Measurements from ENCODE around the gene NECTIN4.
"Not testable (repeated sequence)": the region's sequence is repeated elsewhere in the genome, so short reads cannot be mapped to it uniquely, and the experiment has no call there.

NECTIN4 gene

DNA sequence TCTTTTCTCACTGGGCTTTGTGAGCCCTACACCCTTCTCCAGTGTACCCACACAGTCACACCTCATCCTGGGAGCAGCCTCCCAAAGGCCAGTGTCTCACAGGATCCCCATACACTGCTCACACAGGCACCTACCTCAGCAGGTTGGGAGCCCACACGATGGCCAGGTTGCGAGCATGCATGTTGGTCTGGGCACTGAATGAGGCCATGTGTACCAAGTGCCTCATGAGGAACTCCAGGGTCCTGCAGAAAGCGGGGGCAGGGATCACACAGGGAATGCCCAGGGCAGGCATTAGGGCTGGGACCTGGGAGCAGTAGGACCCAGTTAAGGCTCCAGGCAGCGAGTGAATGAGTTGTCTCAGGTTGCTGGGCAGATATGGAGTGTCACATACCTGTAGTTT lies 35.1 kb downstream of the NECTIN4 start:
- no peak for DNase-seq (ENCODE audit: low read depth)

DNA sequence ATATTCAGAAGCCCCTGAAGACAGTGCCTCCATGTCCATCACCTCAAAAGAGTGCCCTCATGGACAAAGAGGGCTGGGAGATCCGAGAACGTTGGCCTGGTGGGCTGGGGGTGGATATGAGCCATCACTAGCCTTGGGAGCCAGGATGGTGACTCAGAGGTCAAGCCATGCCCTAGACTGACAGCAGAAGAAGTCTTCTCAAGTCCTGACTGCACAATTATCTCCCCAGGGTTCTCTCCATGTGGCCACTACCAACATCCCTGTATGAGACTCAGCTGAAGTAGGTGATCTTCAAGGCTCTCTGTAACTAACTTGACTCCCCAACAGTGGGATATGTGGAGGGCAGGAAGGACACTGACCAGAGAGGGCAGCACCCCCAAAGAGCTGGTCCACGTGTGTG lies 36.5 kb downstream of the NECTIN4 start:
- no peak for DNase-seq (ENCODE audit: low read depth)

DNA sequence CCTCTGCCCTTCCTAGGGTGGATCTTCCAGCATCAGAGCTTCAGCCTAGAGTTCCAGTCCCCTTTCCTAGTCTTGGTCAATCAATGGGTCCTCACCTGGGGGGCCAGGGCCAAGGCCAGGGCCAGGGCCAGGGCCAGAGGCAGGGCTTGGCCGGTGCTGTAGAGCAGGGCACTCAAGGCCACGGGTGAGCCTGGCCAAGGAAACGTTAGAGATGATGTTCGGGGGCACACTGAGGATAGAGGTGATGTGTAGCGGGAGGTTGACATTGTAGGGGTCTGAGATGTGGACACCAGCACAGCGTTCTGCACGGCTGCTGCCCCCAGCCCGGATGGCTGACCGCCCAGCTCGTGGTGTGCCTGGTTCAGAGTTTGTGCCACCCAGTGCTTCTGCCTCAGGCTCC lies 38.1 kb downstream of the NECTIN4 start:
- no peak for DNase-seq (ENCODE audit: low read depth)

DNA sequence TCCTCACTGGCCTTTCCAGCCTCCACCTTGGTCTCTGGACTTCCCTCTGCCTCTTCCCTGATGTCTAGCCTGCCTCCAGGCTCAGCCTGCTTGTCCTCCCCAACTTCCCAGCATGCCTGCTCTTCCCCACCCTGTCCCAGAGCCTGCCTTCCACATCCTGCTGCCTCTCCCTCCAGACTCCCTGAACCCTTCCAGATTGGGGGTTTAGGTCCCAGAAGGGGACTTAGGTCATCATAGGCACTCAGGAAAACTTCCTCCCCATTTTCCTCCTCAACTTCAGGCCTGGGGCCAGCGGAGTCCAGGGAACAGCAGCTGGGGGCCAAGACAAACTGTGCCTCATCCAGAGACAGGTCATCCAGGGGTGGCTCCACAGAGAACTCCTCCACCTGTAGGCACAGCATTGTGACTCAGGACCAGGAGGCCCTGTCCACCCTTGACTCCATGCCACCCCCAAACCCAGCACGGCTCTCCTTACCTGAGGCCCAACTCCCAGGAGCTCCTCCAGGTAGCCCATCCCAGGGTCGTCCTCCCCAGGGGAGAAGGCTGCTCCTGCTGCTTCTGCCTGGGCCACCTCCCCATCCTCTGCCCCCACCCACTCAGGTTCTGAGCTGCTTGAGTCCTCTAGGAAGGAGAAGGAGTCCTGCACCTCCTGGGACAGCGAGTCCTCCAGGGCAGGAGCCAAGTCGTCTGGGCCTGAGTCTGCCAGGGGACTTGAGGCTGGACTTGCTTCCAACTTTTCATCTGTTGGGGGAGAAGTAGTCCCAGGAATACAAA lies 40.2 kb downstream of the NECTIN4 start:
- no peak for DNase-seq (ENCODE audit: low read depth)

DNA sequence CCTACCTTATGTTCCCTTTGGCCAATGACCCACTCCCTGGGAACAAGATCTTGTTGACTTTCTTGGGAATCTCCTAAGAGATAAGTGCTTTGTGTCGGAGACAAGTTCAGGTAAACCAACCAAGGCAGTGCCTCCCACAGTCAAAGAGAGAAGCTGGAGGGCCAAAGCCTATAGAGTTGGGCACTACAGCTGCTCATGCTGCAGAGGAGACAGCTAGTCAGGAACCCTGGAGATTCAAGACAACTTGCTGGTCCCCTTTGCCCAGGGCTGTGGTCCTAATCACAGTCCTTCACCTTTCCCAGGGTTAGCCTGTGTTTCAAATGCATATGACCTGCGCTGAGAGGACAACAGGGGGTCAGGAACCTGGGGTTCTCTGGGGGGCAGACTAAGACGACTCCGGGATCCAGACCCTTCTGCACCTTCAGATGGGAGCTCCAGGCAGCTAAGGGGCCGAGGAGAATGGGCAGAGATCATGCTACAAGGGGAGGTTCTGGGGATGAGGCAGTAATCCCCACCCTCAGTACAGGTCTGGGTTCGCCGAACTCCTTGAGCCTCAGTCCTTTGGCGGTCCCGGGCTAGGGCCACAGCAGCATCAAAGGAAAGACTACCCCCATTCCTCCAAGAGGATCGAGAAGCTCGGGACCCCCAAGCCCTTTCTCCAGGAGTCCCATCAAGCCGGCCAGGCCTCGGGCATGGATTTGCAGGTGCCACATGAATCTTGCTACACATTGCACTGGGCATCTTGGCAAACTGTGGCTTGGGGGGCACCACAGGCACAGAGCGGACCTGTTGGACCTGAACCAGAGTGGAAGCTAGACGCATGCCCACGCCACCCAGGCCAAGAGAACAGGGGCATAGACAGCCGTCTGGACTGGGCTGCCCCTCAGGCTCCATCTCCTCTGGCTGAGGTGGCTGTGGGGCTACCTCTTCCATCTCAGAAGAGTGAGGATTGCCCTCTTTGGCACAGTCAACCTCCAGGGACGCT lies 41.6 kb downstream of the NECTIN4 start:
- DNase-seq (ENCODE audit: low read depth), result no peak

DNA sequence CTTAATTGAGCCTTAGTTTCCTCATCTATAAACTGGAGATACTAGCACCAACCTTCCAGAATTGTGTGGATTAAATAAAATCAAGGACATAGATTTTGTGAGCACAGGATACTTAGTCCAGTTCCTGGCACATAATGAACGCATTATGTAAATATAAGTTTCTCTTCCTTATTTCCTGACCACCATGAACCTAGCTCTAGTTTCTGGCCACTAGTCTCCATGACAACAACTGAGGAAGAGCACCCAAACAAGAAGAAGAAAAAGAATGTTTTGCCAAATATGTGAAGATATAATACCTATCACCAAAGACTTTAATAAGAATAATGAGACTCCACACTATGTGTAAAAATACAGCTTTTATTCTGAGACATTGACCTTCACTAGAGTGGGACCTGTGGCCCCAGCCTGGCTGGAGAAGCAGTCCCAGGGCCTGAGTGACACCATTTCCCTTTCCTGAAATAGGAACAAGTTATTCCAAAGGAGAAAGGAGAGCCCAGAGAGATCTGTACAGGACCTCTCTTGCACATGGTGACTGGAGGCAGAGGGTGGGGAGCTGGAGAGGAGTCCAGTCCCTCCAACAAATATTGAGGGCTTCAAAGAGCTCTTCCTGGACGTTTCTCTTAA lies 42.6 kb downstream of the NECTIN4 start:
- DNase-seq (ENCODE audit: low read depth), result no peak

DNA sequence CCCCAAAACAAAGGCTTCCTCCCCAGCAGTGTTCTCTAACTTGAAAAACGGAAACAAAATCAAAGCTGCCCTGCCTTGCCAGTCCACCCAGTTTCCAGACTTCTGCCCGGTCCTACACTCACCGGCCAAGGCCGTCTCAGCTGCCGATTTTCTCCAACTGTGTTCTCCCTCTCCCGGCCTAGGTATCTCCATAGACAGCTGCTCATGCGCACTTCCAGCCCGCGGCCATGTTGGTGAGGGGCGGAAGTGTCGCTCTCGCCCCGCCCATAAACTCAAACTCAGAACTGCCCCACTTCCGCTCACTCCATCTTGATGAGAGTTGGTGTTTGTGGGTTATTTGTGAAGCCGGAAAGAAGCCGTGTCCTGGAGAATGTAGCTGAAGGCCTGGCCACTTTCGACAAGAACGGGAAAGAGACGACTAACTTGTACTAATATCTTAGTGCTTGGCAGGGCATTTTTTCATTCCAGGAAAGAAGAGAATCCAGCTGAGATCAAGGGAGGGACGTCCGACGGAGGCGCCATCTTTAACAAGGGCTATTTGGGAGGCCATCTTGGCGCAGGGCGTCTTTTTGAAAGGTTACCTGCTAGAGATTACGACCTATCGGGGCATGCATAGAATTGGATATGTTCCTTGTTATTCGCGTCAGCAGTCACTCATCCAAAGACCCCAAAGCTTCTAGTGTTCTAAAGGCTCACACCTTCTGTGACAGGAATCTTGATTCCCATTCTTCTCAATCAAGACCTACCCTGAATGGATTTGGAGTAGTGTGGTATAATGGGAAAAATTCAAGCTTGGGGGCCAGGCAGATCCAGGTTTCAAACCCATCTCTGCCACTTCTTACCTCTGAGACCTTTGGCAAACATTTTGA lies 43.4 kb downstream of the NECTIN4 start, which contains the start of gene USF1:
TSS of gene USF1 (minus strand) at position 242 of the 869 bp plus-strand sequence. CDS start 2,702 bp downstream, outside the sequence.
- DNase-seq (ENCODE audit: low read depth), result peak; percentile 90

DNA sequence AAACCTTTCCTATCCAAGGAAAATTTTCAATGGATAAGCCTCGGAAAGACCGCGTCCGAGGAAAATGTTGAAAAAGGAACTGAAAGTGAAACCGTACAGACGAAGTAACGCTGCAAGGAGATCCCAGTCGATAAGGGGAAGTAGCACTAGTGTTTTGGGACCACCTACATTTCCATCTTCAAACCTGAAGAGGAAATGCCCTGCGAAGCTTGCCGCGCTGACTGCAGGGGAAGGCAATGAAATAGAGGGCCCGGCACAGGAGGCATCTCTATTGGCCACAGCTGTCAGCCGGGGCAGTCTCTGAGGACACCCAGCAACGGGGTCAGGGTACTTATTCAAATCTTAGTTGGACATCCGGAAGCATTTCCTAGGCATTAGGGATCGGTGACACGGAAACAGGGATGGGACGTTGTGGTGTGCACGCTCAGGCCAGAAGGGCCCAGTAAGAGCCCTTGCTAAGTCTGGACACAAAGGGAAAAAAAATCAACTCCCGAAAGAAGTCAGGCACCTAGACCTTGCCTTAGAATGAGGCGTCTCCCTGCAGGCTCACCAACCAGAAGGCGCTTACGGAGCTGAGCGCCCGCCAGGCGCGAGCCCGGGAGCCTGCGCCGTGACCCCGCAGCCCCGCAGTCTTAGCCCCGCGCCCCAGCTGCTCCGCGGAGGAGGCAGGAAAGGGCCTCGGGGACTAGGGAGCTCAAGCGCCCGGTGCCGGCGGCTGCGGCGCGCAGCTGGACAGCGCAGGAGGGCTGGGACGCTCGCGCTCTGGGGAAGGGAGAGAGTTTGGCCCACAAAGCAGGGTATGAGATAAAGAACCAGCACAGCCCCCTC lies 44.2 kb downstream of the NECTIN4 start:
- peak; percentile 27 for DNase-seq (ENCODE audit: low read depth)

DNA sequence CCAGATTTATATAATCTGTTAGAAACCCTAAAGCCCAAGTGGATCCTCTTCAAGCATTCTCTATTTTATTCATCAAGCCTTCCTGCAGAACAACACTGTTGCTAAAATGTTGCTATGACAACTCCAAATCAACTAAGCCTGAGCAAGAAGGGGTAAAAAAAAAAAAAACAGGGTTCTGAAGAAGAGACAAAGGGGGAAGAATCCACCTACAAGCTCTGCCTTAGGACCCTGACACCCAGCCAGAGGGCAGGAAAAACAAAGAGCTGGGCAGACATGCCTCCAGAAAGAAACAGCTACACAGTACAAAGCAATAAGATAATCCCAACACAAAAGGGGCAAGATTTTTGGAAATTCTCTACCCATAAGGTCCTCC lies 44.8 kb downstream of the NECTIN4 start:
- no peak for DNase-seq (ENCODE audit: low read depth)

DNA sequence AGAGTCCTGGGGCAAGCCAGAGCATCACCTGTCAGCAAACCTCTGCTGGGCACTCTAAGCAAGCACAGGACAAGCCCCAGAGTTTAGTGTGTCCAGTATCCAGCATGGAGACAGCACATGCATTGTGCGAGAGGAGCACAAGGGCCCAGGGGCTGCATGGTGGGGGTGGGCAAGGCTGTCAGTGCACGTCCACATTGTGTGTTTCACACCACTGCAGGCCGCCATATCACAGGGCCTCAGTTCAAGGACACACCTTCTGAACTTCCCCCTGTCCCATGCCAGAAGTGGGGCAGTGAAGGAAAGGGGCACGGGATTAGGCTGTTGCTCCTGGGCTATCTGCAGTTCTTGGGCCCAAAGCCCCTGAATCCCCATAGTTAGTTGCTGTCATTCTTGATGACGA lies 49.8 kb downstream of the NECTIN4 start:
- DNase-seq (ENCODE audit: low read depth), result no peak

DNA sequence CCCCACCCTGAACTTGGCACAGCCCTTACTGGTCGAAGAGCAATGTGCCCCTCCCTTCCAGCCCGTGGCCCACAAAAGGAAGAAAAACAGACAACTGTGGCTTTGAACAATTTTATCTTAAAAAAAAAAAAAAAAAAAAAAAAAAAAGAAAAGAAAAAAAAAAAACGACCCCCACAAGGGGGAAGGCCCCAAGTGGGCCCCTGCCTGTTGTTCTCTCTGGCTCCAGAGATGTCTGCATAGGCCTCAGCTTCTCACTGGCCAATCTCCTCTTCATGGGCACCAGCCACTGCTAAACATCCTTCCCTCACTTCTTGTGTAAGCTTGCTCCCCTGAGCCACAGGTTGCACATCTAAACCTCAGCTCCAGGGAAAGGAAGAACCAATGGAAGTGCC lies 50.2 kb downstream of the NECTIN4 start:
- no peak for DNase-seq (ENCODE audit: low read depth)

DNA sequence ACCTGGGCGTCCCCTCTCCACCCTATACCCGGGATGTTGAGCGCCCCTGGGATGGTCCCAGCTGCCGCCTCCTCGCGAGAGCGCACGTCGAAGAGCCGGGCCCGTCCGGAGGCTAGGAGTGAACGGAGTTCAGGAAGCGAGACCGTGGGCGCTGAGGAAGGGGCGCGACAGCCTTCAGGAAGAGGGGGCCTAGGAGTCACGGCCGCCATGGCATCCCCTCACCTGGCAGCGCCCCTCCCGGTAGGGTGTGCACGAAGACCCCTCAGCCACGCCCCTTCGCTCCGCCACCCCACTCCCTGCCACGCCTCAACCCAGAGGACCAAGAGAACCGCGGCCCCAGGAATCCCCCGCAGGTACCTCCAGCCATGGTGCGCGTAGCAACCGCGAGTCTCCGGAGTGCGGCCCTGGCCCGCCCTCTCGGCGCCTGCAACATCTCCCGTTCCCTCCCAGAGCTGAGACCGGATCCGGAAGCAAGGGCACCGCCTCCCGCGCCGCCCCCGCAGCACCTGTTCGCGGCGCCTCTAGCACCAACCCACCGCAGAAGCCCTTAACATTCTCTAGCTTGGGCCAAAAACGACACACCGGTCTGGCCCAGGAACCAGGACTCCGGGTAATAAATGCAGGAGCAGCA lies 50.7 kb downstream of the NECTIN4 start, which contains the start of gene TSTD1:
TSS of gene TSTD1 (minus strand) at position 442 of the 631 bp plus-strand sequence. CDS start at position 367, 75 bp downstream.
- no peak for DNase-seq (ENCODE audit: low read depth)

DNA sequence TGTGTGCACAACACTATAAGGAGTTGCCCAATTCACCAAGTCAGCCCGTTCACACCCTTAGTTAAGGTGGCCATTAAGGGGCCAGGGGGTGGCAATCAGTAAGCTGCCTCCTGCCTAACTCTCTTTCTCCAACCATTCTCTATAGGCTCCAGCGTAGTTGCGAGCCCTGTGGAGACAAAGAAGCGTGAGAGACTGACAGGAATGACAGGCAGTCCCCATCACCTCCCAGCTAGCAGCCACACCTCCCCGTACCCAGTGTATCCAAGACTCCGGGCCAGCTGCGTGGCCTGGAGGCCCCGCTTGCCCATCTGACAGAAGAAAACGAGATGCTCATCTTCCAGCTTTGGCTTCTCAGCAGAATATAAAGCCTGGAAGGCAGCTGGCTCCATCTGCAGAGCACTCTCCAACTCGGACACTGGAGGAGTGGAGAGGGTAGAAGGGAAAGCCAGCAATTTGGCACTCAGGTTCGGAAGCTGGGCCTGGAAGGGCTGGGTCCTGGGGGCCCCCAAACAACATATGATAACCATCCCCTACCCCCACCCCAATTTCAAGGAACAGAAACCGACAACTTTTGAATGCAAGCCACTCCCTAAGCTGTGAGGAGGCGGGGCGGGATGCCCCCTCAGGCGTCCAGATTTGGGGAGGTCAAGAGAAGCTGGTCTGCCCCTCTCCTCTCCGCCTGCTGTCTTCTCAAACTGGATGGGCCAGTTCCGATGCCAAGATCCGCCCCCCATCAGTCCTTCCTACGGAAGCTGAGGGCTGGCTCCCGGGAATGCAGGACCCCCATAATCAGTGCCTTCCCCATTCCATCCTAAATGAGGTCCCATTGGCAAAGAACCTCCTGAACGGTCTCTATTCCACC lies 51.5 kb downstream of the NECTIN4 start:
- DNase-seq (ENCODE audit: low read depth), result no peak

DNA sequence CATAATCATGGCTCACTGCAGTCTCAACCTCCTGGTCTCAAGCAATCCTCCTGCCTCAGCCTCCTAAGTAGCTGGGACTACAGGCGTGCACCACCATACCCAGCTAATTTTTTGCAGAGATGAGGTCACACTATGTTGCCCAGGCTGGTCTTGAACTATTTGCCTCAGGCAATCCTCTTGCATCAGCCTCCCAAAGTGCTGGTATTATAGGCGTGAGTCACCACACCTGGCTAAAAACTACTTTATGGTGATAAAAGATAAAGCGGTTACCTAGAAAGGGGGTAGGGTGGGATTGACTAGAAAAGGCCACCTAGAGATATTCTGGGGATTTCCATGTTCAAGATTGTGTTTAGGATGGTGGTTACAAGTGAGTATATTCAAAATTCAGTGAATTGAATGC lies 55.6 kb downstream of the NECTIN4 start:
- DNase-seq (ENCODE audit: low read depth), result no peak

DNA sequence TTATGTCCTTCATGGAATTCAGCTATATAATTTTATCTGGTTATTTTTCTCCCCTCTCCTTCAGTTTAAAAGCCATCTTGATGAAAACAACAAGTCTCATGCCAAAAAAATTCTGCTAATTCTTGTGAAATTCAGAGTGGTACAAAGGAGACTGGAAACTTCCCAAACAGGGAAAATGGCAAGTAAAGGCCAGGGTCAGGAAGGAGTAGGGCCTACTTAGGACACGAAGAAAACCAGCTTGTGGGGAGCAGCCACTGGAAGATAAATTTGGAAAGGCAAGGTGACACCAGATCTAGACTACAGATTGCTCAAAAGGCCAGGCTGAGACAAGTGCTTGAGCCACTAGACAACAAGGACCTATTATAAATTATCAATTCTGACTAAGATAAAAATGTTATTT lies 56.9 kb downstream of the NECTIN4 start:
- DNase-seq (ENCODE audit: low read depth), result no peak

DNA sequence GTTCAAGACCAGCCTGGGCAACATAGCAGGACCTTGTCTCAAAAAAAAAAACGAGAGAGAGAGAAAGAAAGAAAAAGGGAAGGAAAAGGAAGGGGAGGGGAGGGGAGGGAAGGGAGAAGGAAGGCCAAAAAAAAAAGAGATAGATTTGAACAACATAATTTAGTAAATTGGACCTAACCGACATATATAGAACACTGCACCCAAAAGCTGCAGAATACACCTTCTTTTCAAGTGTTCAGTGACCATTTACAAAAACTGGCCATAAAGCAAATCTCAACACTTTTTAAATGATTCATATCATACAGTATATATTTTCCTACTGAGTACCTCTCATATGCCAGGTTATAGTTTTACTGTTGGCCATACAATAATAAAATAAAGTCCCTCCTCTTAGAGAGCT lies 57.5 kb downstream of the NECTIN4 start:
- no peak for DNase-seq (ENCODE audit: low read depth)

DNA sequence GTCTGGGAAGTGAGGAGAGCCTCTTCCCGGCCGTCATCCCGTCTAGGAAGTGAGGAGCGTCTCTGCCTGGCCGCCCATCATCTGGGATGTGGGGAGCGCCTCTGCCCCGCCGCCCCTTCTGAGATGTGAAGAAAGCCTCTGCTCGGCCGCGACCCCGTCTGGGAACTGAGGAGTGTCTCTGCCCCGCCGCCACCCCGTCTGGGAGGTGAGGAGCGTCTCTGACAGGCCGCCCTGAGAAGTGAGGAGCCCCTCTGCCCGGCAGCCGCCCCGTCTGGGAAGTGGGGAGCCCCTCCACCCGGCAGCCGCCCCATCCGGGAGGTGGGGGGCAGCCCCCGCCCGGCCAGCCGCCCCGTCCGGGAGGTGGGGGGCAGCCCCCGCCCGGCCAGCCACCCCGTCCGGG lies 59.9 kb downstream of the NECTIN4 start:
- DNase-seq (ENCODE audit: low read depth), result not testable (repeated sequence)

DNA sequence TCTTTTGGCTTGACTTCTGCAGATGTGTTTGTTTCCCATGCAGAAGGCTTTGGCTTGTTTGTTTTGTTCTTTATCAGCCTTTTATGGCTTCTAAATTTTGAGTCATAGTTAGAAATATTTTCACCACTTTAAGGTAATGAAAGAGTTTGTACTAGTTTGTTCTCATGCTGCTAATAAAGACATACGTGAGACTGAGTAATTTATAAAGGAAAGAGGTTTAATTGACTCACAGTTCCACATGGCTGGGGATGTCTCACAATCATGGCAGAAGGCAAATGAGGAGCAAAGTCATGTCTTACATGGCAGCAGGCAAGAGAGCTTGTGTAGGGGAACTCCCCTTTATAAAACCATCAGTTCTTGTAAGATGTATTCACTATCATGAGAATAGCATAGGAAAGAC lies 62.4 kb downstream of the NECTIN4 start:
- DNase-seq (ENCODE audit: low read depth), result not testable (repeated sequence)

DNA sequence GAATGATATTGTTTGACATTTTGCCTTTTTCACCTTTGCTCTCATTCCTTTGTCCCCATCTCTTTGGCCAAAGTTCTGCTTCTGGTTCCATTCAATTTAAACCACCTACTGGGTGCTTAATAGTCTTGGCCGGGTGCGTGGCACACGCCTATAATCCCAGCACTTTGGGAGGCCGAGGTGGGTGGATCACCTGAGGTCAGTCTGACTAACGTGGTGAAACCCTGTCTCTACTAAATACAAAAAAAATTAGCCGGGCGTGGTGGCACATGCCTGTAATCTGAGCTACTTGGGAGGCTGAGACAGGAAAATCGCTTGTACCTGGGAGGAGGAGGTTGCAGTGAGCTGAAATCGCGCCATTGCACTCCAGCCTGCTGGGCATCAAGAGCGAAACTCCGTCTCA lies 66.9 kb downstream of the NECTIN4 start:
- not testable (repeated sequence) for DNase-seq (ENCODE audit: low read depth)
